ENCODE results near the gene KCNJ6.
A peak's percentile ranks its signal among the peaks of the same experiment; 100 is the strongest.

Gene KCNJ6

GRCh38 chr21:37565530-37566223 is 350.6 kb downstream of the KCNJ6 start:
- DNase-seq (ENCODE audit: low read depth) = no peak

GRCh38 chr21:37564924-37565529 is 351.2 kb downstream of the KCNJ6 start:
- DNase-seq (ENCODE audit: low read depth) = no peak

GRCh38 chr21:37564341-37564923 is 351.8 kb downstream of the KCNJ6 start:
- peak; percentile 77 for DNase-seq (ENCODE audit: low read depth)

- peak; percentile 78 for DNase-seq (ENCODE audit: low read depth)
Measured at GRCh38 chr21:37563641-37564340, 352.5 kb downstream of the KCNJ6 start.

GRCh38 chr21:37562920-37563640 is 353.2 kb downstream of the KCNJ6 start:
- no peak for DNase-seq (ENCODE audit: low read depth)

- no peak for DNase-seq (ENCODE audit: low read depth)
Measured at GRCh38 chr21:37561941-37562919, 354.0 kb downstream of the KCNJ6 start.

GRCh38 chr21:37561506-37561905 is 354.8 kb downstream of the KCNJ6 start:
- DNase-seq (ENCODE audit: low read depth) = no peak

- no peak for DNase-seq (ENCODE audit: low read depth)
Measured at GRCh38 chr21:37560385-37560784, 355.9 kb downstream of the KCNJ6 start.

- no peak for DNase-seq (ENCODE audit: low read depth)
Measured at GRCh38 chr21:37558676-37559211, 357.5 kb downstream of the KCNJ6 start.

Measured in stimulated activated CD8-positive, alpha-beta memory T cell treated with anti-CD3 and anti-CD28 coated beads, Interleukin-7, amount 100 ng/mL, for 24 hours (primary cell).